ENCODE measurements around the gene DYRK1B. TPM values are rescaled to one million over a fixed set of nuclear protein-coding genes. Genes with fewer than 3 reads are reported as not detected.

The DYRK1B gene
- total RNA-seq, 1 experiment from 2014 or later, result 39.5 TPM

DNA sequence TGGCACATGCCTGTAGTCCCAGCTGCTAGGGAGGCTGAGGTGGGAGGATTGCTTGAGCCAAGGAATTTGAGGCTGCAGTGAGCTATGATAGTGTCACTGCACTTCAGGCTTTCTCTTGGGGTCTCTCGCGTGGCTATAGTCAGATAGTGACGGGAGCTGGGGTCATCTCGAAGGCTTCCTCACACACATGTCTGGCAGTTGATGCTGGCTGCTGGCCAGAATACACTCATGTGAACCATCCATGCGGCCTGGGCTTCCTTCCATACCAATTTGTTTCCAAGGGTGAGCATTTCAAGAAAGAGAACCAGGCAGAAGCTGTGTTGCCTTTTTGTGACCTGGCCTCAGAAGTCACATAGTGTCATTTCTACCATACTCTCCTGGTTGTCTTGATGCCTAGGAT is 28.9 kb downstream of the DYRK1B start:
- Histone ChIP-seq H3K9me2 (ENCODE audit: insufficient read depth) (no peaks in the 10 kb centered on the region), H2AFZ (no peak overlapping the region), H3F3A (ENCODE audit: insufficient read depth, low read depth) (no peaks in the 10 kb centered on the region), H3K27ac (no peak overlapping the region), H4K20me1 (ENCODE audit: insufficient read depth) (no peaks in the 10 kb centered on the region), H3K9me3 (ENCODE audit: insufficient read depth, low read depth) (no peaks in the 10 kb centered on the region), H3K4me1 (replicated peaks; ENCODE audit: insufficient read depth) (0 out of 2 replicates have a peak, but pooled peaks cover 7% of the 10 kb centered on the region), H3K27me3 (ENCODE audit: insufficient read depth, low read depth) (peaks cover 6% of the 10 kb centered on the region; the same call in 1 of the 2 replicates), H3K4me3 (no peak overlapping the region), H3K36me3 (ENCODE audit: low read depth) (no peaks in the 10 kb centered on the region), H3K79me2 (ENCODE audit: low read depth) (no peaks in the 10 kb centered on the region), H3K4me2 (no peak overlapping the region)
- intact Hi-C loops (cut with micrococcal nuclease; ENCODE audit: unreplicated experiment), result no loop called here
- DNase-seq, result no peak
- BruUV-seq (replicated peaks), result no TSS peak
- POLR2A ChIA-PET (ENCODE audit: unreplicated experiment), result no interaction called here
- CTCF ChIA-PET, result interaction anchor here (0.7 kb wide), 1 partner anchor 14 kb away, joined by 5 read pairs; no protein-coding TSS in a partner anchor
- TF ChIP-seq, protein P1, sequence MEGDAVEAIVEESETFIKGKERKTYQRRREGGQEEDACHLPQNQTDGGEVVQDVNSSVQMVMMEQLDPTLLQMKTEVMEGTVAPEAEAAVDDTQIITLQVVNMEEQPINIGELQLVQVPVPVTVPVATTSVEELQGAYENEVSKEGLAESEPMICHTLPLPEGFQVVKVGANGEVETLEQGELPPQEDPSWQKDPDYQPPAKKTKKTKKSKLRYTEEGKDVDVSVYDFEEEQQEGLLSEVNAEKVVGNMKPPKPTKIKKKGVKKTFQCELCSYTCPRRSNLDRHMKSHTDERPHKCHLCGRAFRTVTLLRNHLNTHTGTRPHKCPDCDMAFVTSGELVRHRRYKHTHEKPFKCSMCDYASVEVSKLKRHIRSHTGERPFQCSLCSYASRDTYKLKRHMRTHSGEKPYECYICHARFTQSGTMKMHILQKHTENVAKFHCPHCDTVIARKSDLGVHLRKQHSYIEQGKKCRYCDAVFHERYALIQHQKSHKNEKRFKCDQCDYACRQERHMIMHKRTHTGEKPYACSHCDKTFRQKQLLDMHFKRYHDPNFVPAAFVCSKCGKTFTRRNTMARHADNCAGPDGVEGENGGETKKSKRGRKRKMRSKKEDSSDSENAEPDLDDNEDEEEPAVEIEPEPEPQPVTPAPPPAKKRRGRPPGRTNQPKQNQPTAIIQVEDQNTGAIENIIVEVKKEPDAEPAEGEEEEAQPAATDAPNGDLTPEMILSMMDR (conservative IDR thresholded peaks at IDR 0.05), result no peak
- TF ChIP-seq EZH2 (IDR thresholded peaks at IDR 0.05; ENCODE audit: low read depth), result no peak

DNA sequence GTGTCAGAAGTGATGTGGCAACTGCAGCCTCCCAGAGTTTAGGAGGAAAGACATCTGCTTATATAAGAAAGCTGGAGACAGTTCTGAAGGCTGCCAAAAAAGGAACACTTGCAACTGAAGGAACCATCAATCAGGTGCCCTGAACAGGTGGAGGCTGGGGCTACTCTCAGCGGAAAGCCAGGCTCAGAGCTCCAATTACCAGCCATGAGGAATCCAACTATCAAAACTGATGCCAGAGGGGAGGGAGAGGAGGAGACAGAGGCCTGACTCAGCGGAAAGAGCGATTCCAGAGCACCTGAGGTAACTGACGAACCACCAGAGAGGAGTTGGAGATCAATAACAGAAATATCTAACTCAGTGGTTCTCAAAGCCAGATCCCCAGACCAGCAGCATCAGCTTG is 31.0 kb downstream of the DYRK1B start:
- no peaks in the 10 kb centered on the region for H3K79me2 ChIP-seq (ENCODE audit: low read depth)
- DNase-seq, result no peak
- no peaks in the 10 kb centered on the region for H3K9me3 ChIP-seq (ENCODE audit: insufficient read depth, low read depth)
- H3K4me3 ChIP-seq, result no peak overlapping the region
- no peak overlapping the region for H2AFZ ChIP-seq
- H3K4me1 ChIP-seq (replicated peaks; ENCODE audit: insufficient read depth), result 0 out of 2 replicates have a peak, but pooled peaks cover 7% of the 10 kb centered on the region
- TF ChIP-seq, protein P1 (conservative IDR thresholded peaks at IDR 0.05), result no peak
- no peak for TF ChIP-seq EZH2 (IDR thresholded peaks at IDR 0.05; ENCODE audit: low read depth)
- no peaks in the 10 kb centered on the region for H4K20me1 ChIP-seq (ENCODE audit: insufficient read depth)
- no TSS peak for BruUV-seq (replicated peaks)
- ChIA-PET CTCF (no interaction called here), POLR2A (ENCODE audit: unreplicated experiment) (no interaction called here)
- H3K4me2 ChIP-seq, result no peak overlapping the region
- peaks cover 3% of the 10 kb centered on the region; the same call in 1 of the 2 replicates for H3K27me3 ChIP-seq (ENCODE audit: insufficient read depth, low read depth)
- H3K36me3 ChIP-seq (ENCODE audit: low read depth), result no peaks in the 10 kb centered on the region
- 0 out of 2 replicates have a peak, but pooled peaks cover 4% of the 10 kb centered on the region for H3F3A ChIP-seq (ENCODE audit: insufficient read depth, low read depth)
- no peak overlapping the region for H3K27ac ChIP-seq
- H3K9me2 ChIP-seq (ENCODE audit: insufficient read depth), result no peaks in the 10 kb centered on the region
- intact Hi-C loops (cut with micrococcal nuclease; ENCODE audit: unreplicated experiment), result no loop called here

DNA sequence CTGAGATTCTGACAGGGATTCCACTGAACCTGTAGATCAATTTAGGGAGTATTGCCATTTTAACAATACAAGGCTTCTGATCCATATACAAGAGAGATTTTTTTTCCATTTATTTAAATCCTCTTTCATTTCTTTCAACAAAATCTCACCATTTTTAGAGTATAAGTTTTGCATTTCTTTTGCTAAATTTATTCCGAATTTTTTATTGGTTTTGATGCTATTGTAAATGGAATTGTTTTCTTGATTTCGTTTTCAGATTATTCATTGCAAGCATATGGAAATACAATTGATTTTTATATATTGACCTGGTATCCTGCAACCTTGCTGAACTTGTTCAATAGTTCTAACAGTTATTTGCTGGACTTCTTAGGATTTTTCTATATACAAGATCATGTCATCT is 36.9 kb downstream of the DYRK1B start:
- intact Hi-C loops (cut with micrococcal nuclease; ENCODE audit: unreplicated experiment), result loop anchor here (10.0 kb wide), 1 partner anchor 348 kb away; no protein-coding TSS in a partner anchor
- no TSS peak for BruUV-seq (replicated peaks)
- Histone ChIP-seq H3K36me3 (ENCODE audit: low read depth) (no peaks in the 10 kb centered on the region), H3K4me2 (no peak overlapping the region), H3K9me2 (ENCODE audit: insufficient read depth) (no peaks in the 10 kb centered on the region), H3K27me3 (ENCODE audit: insufficient read depth, low read depth) (peaks cover 9% of the 10 kb centered on the region; the same call in 1 of the 2 replicates), H3K4me3 (no peak overlapping the region), H3K79me2 (ENCODE audit: low read depth) (no peaks in the 10 kb centered on the region), H3K4me1 (replicated peaks; ENCODE audit: insufficient read depth) (no peaks in the 10 kb centered on the region), H2AFZ (no peak overlapping the region), H3F3A (ENCODE audit: insufficient read depth, low read depth) (0 out of 2 replicates have a peak, but pooled peaks cover 4% of the 10 kb centered on the region), H4K20me1 (ENCODE audit: insufficient read depth) (no peaks in the 10 kb centered on the region), H3K27ac (no peak overlapping the region), H3K9me3 (ENCODE audit: insufficient read depth, low read depth) (no peaks in the 10 kb centered on the region)
- POLR2A ChIA-PET (ENCODE audit: unreplicated experiment), result no interaction called here
- no peak for DNase-seq
- CTCF ChIA-PET, result no interaction called here
- no peak for TF ChIP-seq EZH2 (IDR thresholded peaks at IDR 0.05; ENCODE audit: low read depth)
- TF ChIP-seq, protein P1 (conservative IDR thresholded peaks at IDR 0.05), result no peak

Measured in PC-9 (cell line).